ENCODE results near the gene TRUB1.

TRUB1 gene

GRCh38 chr10:114914560-114914959 is 23.4 kb upstream of the TRUB1 start:
- no peak for TF ChIP-seq EZH2phosphoT487 (IDR thresholded peaks at IDR 0.05; ENCODE audit: borderline replicate concordance, low read length)
- TF ChIP-seq, protein P1, sequence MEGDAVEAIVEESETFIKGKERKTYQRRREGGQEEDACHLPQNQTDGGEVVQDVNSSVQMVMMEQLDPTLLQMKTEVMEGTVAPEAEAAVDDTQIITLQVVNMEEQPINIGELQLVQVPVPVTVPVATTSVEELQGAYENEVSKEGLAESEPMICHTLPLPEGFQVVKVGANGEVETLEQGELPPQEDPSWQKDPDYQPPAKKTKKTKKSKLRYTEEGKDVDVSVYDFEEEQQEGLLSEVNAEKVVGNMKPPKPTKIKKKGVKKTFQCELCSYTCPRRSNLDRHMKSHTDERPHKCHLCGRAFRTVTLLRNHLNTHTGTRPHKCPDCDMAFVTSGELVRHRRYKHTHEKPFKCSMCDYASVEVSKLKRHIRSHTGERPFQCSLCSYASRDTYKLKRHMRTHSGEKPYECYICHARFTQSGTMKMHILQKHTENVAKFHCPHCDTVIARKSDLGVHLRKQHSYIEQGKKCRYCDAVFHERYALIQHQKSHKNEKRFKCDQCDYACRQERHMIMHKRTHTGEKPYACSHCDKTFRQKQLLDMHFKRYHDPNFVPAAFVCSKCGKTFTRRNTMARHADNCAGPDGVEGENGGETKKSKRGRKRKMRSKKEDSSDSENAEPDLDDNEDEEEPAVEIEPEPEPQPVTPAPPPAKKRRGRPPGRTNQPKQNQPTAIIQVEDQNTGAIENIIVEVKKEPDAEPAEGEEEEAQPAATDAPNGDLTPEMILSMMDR (IDR thresholded peaks at IDR 0.05; ENCODE audit: low read depth, low read length, poor library complexity, severe bottlenecking), result no peak
- Histone ChIP-seq H4K20me1 (ENCODE audit: control insufficient read depth, insufficient read depth, low read depth, low read length) (no peaks in the 10 kb centered on the region), H3K4me1 (ENCODE audit: control insufficient read depth, low read length) (no peaks in the 10 kb centered on the region), H3K4me2 (ENCODE audit: low read length) (no peak overlapping the region), H3K27me3 (ENCODE audit: control insufficient read depth, low read length) (no peaks in the 10 kb centered on the region), H3F3A (ENCODE audit: control insufficient read depth, insufficient read depth) (no peaks in the 10 kb centered on the region), H3K9me2 (replicated peaks; ENCODE audit: control insufficient read depth, low read length) (no peaks in the 10 kb centered on the region), H3K9me3 (ENCODE audit: control insufficient read depth, insufficient read depth, low read length) (no peaks in the 10 kb centered on the region), H3K79me2 (ENCODE audit: control insufficient read depth, low read length) (no peaks in the 10 kb centered on the region), H3K27ac (ENCODE audit: low read depth, low read length) (no peak overlapping the region), H3K36me3 (ENCODE audit: control insufficient read depth, low read length) (no peaks in the 10 kb centered on the region), H3K4me3 (ENCODE audit: low read length) (no peak overlapping the region)

GRCh38 chr10:114915294-114915693 is 22.7 kb upstream of the TRUB1 start:
- Histone ChIP-seq H3K79me2 (ENCODE audit: control insufficient read depth, low read length) (no peaks in the 10 kb centered on the region), H3K36me3 (ENCODE audit: control insufficient read depth, low read length) (no peaks in the 10 kb centered on the region), H3K9me3 (ENCODE audit: control insufficient read depth, insufficient read depth, low read length) (no peaks in the 10 kb centered on the region), H3K27me3 (ENCODE audit: control insufficient read depth, low read length) (no peaks in the 10 kb centered on the region), H3K4me2 (ENCODE audit: low read length) (no peak overlapping the region), H3K9me2 (replicated peaks; ENCODE audit: control insufficient read depth, low read length) (no peaks in the 10 kb centered on the region), H3K27ac (ENCODE audit: low read depth, low read length) (no peak overlapping the region), H3K4me3 (ENCODE audit: low read length) (no peak overlapping the region), H3K4me1 (ENCODE audit: control insufficient read depth, low read length) (no peaks in the 10 kb centered on the region), H3F3A (ENCODE audit: control insufficient read depth, insufficient read depth) (no peaks in the 10 kb centered on the region), H4K20me1 (ENCODE audit: control insufficient read depth, insufficient read depth, low read depth, low read length) (no peaks in the 10 kb centered on the region)
- TF ChIP-seq, protein P1 (IDR thresholded peaks at IDR 0.05; ENCODE audit: low read depth, low read length, poor library complexity, severe bottlenecking), result no peak
- TF ChIP-seq EZH2phosphoT487 (IDR thresholded peaks at IDR 0.05; ENCODE audit: borderline replicate concordance, low read length), result no peak

DNA sequence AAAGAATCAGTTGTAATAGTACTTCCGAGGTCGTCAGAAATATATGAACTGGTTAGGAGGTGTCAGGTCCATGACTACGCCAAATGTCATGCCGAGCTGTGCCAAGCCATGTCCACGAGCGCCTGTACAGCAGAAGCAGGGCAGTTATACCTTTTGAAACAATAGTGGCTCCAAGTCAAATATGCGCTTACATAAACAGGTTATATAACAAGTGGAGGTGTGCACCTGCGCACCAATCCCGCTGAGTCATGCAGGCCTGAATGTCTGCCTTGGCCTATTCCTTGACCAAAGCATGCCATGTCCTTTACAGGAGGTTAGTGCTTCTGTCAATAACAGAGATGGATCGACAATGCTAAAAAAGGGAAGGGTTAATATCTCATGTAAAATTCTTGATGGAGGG is 21.3 kb upstream of the TRUB1 start:
- no peaks in the 10 kb centered on the region for H3K36me3 ChIP-seq (ENCODE audit: control insufficient read depth, low read length)
- TF ChIP-seq EZH2phosphoT487 (IDR thresholded peaks at IDR 0.05; ENCODE audit: borderline replicate concordance, low read length), result no peak
- TF ChIP-seq, protein P1 (IDR thresholded peaks at IDR 0.05; ENCODE audit: low read depth, low read length, poor library complexity, severe bottlenecking), result no peak
- H3K4me1 ChIP-seq (ENCODE audit: control insufficient read depth, low read length), result no peaks in the 10 kb centered on the region
- H3K4me2 ChIP-seq (ENCODE audit: low read length), result no peak overlapping the region
- no peaks in the 10 kb centered on the region for H3K9me2 ChIP-seq (replicated peaks; ENCODE audit: control insufficient read depth, low read length)
- no peaks in the 10 kb centered on the region for H3K27me3 ChIP-seq (ENCODE audit: control insufficient read depth, low read length)
- no peaks in the 10 kb centered on the region for H3F3A ChIP-seq (ENCODE audit: control insufficient read depth, insufficient read depth)
- no peaks in the 10 kb centered on the region for H3K79me2 ChIP-seq (ENCODE audit: control insufficient read depth, low read length)
- no peak overlapping the region for H3K27ac ChIP-seq (ENCODE audit: low read depth, low read length)
- H4K20me1 ChIP-seq (ENCODE audit: control insufficient read depth, insufficient read depth, low read depth, low read length), result no peaks in the 10 kb centered on the region
- H3K9me3 ChIP-seq (ENCODE audit: control insufficient read depth, insufficient read depth, low read length), result no peaks in the 10 kb centered on the region
- H3K4me3 ChIP-seq (ENCODE audit: low read length), result no peak overlapping the region

GRCh38 chr10:114917459-114917858 is 20.5 kb upstream of the TRUB1 start:
- Histone ChIP-seq H3K27me3 (ENCODE audit: control insufficient read depth, low read length) (no peaks in the 10 kb centered on the region), H3K79me2 (ENCODE audit: control insufficient read depth, low read length) (no peaks in the 10 kb centered on the region), H3K27ac (ENCODE audit: low read depth, low read length) (no peak overlapping the region), H3F3A (ENCODE audit: control insufficient read depth, insufficient read depth) (no peaks in the 10 kb centered on the region), H3K9me2 (replicated peaks; ENCODE audit: control insufficient read depth, low read length) (no peaks in the 10 kb centered on the region), H3K9me3 (ENCODE audit: control insufficient read depth, insufficient read depth, low read length) (no peaks in the 10 kb centered on the region), H3K4me1 (ENCODE audit: control insufficient read depth, low read length) (no peaks in the 10 kb centered on the region), H3K4me3 (ENCODE audit: low read length) (no peak overlapping the region), H3K4me2 (ENCODE audit: low read length) (no peak overlapping the region), H3K36me3 (ENCODE audit: control insufficient read depth, low read length) (no peaks in the 10 kb centered on the region), H4K20me1 (ENCODE audit: control insufficient read depth, insufficient read depth, low read depth, low read length) (no peaks in the 10 kb centered on the region)
- no peak for TF ChIP-seq EZH2phosphoT487 (IDR thresholded peaks at IDR 0.05; ENCODE audit: borderline replicate concordance, low read length)
- TF ChIP-seq, protein P1 (IDR thresholded peaks at IDR 0.05; ENCODE audit: low read depth, low read length, poor library complexity, severe bottlenecking), result no peak
